GM18526 (cell line): ENCODE data around the gene CLDN10.

Experiments used
- POLR2A ChIP-seq: IDR thresholded peaks from 3 replicates; pipeline ENCODE4 v1.6.1; 2011; ENCODE audit not compliant: insufficient read length; ENCODE audit errors: extremely low read depth

CLDN10 gene

GRCh38 chr13:95608640-95609323 lies 56.3 kb downstream of the CLDN10 start:
- no peak for TF ChIP-seq POLR2A

- no peak for TF ChIP-seq POLR2A
Observed at GRCh38 chr13:95614641-95615245, 62.2 kb downstream of the CLDN10 start.

- TF ChIP-seq POLR2A, result no peak
Observed at GRCh38 chr13:95615539-95615938, 63.0 kb downstream of the CLDN10 start.

DNA sequence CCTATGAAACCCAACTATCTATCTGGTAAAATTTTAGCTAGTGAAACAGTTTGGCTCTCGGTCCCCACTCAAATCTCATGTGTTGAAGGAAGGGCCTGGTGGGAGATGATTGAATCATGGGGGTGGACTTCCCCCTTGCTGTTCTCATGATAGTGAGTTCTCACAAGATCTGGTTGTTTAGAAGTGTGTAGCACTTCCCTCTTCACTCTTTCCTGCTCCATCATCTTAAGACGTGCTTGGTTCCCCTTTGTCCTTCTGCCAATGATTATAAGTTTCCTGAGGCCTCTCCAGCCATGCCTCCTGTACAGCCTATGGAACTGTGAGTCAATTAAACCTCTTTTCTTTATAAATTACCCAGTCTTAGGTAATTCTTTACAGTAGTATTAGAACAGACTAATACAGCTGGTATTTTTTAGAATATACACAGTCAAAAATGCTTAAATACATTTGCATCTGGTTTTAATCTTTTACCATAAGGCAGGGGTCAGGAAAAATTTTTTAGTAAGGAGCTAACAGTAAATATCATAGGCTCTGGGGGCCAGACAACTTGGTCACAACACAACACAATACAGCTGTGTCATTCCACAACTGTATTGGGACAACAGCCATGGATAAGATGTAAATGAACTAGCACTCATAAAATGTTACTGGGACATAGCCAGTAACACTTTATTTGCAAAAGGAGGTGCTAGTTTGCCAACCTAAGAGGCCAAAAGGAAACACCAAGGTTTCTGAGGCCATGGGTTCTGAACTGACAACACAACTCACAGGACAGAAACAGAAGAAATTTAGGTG lies 67.7 kb downstream of the CLDN10 start:
- no peak for TF ChIP-seq POLR2A

DNA sequence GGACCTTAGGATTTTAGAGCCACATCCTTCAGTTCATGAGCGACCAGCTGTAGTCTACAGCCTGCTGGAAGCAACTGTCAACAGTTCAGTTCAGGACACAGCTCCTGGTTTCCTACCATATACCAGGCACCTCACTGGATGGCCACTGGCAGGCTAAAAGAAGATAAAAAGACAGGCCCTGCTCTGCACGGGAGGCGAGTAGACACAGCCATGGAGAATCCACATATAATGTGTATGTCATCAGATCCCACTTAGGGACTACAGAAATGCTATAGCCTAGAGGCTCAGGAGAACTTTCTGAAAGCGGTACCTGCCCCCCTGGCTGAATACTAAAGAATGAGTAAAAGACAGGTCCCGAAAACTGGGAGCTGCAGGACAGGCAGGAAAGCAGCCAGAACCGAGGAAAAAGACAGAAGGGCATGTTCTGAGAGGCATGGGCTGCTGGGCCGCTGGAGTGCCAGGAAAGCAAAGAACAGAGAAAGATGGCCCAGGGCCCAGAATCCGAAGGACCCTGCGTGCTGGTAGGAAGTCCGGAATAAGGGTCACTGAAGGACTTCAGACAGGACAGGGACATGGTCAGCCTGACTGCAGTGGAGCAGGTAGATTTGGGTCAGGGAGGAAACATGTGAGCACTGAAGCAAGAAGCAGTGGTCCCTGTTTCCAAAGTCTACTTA lies 68.4 kb downstream of the CLDN10 start:
- no peak for TF ChIP-seq POLR2A

- no peak for TF ChIP-seq POLR2A
Observed at GRCh38 chr13:95623141-95623540, 70.6 kb downstream of the CLDN10 start.

DNA sequence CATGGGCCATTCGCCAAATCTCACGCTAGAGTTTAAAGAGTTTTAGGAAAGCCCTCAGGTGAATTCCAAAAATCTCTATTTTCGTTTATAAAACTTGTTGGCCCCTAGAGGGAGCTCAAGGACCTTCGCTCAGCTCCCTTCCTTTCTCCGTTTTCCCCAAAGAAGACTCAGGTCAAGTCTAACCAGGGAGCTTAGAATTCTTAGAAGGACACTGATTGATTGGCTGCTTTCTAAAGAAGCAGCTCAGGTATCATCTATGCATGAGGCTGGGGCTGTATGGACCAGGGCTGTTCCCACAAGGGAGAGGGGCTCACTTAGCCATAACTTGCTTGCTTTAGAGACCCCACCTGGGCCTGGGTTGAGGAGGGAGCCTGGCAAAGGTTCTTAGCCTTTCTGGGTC lies 71.5 kb downstream of the CLDN10 start:
- no peak for TF ChIP-seq POLR2A

DNA sequence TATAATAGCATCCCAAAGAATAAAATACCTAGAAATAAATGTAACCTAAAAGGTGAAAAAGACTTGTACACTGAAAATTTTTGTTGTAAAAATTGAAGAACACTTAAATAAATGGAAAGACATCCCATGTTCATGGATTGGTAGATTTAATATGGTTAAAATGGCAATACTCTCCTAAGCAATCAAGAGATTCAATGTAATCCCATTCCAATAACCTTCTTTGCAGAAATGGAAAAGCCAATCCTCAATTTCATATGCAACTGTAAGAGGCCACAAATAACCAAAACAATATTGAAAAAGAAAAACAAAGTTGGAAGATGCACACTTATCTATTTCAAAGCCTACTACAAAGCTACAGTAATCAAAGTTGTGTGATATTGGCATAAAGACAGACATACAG lies 74.2 kb downstream of the CLDN10 start:
- TF ChIP-seq POLR2A, result no peak

- no peak for TF ChIP-seq POLR2A
Observed at GRCh38 chr13:95627590-95627989, 75.1 kb downstream of the CLDN10 start.

DNA sequence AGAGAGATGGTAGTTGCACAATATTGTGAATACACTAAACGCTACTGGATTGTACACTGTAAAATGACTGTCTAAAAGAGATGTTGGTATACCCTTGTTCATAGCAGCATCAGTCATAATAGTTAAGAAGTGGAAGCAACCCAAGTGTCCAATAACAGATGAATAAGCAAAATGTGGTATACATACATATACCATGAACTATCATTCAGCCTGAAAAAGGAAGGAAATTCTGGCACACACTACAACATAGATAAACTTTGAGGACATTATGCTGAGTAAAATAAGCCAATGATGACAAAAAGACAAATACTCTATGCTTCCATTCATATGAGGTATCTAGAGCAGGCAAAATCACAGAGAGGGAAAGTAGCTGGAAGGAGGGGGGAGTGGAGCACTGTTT lies 76.0 kb downstream of the CLDN10 start:
- no peak for TF ChIP-seq POLR2A

DNA sequence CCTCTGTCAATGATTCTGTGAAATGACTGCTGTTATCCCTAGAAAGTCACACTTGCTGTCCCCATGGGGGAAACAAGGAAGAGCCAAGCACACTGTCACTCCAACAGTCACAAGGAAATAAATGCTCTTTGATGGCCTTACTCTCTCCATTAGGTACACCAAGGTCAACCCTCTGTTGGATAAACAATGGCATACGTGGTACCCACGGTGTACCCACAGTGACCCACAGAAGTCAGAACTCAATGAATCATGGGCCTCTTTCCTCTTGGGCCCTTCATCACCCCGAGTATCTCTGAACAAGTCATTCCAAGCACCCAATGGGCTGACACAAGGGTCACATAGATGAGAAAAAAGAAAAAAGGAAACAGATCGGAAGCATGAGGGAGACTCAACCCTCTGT lies 76.6 kb downstream of the CLDN10 start:
- no peak for TF ChIP-seq POLR2A
